IPS-NIHi7 (cell line): ENCODE data around the gene LIM2.

Source experiments
- DNase-seq: peaks from one replicate; pipeline ENCODE4 v3.0.0; 2012; ENCODE audit warnings: mixed read lengths; ENCODE audit errors: extremely low spot score

The LIM2 gene

GRCh38 chr19:51339687-51340656 is 47.8 kb downstream of the LIM2 start:
- peak; percentile 98 for DNase-seq

GRCh38 chr19:51339313-51339686 is 48.5 kb downstream of the LIM2 start:
- peak; percentile 78 for DNase-seq

- peak; percentile 91 for DNase-seq
Observed at GRCh38 chr19:51338563-51339312, 49.0 kb downstream of the LIM2 start.

- no peak for DNase-seq
Observed at GRCh38 chr19:51337861-51338562, 49.8 kb downstream of the LIM2 start.

GRCh38 chr19:51337141-51337860 is 50.5 kb downstream of the LIM2 start:
- no peak for DNase-seq

- DNase-seq, result peak; percentile 56
Observed at GRCh38 chr19:51333836-51334460, 53.8 kb downstream of the LIM2 start.

GRCh38 chr19:51331716-51332115 is 56.1 kb downstream of the LIM2 start:
- no peak for DNase-seq

- DNase-seq, result no peak
Observed at GRCh38 chr19:51331193-51331592, 56.6 kb downstream of the LIM2 start.

GRCh38 chr19:51330366-51330765 is 57.4 kb downstream of the LIM2 start:
- no peak for DNase-seq
